ENCODE data around the gene NPW.

The NPW gene

DNA sequence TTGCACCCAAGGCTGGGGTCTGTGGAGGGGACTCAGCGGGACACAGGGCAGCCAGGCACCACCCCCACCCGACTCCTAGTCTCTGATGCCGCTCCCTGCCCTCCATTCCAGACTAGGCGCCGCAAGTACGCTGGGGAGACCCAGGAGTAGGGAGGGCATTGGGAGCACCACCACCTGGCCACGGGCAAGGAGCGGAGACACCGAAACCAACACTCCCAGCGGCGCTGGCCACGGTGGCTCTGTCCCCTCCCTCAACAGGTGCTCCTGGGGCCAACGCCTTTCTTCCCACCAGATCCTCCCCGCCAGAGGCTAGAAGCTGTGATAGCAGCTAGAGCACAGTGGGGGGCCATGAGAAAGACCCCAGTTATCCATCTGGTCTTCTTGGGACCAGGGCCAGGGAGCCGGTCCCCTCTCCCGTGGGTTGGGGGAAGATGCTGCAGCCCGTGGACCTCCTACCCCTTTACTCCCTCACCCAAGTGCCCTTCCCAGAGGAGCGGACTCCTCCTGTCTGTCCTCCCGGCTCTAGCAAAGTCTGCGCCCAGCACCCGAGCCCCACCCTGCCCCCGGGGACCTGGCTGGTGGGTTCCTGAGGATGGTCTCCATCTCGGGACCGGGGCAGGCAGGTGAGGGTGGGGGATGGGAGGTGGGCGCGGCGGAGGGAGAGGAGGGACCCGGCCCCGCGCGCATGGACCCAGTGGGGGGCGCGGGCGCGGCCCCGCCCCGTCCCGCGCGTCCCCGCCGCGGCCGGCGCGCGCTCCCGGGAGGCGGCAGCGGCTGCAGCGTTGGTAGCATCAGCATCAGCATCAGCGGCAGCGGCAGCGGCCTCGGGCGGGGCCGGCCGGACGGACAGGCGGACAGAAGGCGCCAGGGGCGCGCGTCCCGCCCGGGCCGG lies 30.1 kb upstream of the NPW start, which contains the start of gene SYNGR3:
TSS of gene SYNGR3 (plus strand) at position 762 of the 892 bp plus-strand sequence. CDS start 133 bp downstream, outside the sequence.
- no peaks in the 10 kb centered on the region for H3K9me3 ChIP-seq (ENCODE audit: control insufficient read depth, low read length)
- peaks cover 39% of the 10 kb centered on the region for H3K27me3 ChIP-seq (ENCODE audit: control insufficient read depth, insufficient read depth, low read length)
- H3K36me3 ChIP-seq (ENCODE audit: control insufficient read depth, insufficient read depth, low read length), result no peaks in the 10 kb centered on the region
- peak within 1 kb of the TSS; percentile 33 for H3K9ac ChIP-seq (ENCODE audit: low read length)
- peaks cover 42% of the 10 kb centered on the region for H3K4me1 ChIP-seq (ENCODE audit: control insufficient read depth, insufficient read depth, low read length)
- H3K4me3 ChIP-seq (ENCODE audit: low read length), result no peak within 1 kb of the TSS

- Histone ChIP-seq H3K4me1 (ENCODE audit: control insufficient read depth, insufficient read depth, low read length) (peaks cover 36% of the 10 kb centered on the region), H3K36me3 (ENCODE audit: control insufficient read depth, insufficient read depth, low read length) (no peaks in the 10 kb centered on the region), H3K9me3 (ENCODE audit: control insufficient read depth, low read length) (no peaks in the 10 kb centered on the region), H3K27me3 (ENCODE audit: control insufficient read depth, insufficient read depth, low read length) (peaks cover 39% of the 10 kb centered on the region), H3K4me3 (ENCODE audit: low read length) (no peak overlapping the region), H3K9ac (ENCODE audit: low read length) (no peak overlapping the region)
These were observed 29.6 kb upstream of the NPW start for GRCh38 chr16:1990101-1990350.

DNA sequence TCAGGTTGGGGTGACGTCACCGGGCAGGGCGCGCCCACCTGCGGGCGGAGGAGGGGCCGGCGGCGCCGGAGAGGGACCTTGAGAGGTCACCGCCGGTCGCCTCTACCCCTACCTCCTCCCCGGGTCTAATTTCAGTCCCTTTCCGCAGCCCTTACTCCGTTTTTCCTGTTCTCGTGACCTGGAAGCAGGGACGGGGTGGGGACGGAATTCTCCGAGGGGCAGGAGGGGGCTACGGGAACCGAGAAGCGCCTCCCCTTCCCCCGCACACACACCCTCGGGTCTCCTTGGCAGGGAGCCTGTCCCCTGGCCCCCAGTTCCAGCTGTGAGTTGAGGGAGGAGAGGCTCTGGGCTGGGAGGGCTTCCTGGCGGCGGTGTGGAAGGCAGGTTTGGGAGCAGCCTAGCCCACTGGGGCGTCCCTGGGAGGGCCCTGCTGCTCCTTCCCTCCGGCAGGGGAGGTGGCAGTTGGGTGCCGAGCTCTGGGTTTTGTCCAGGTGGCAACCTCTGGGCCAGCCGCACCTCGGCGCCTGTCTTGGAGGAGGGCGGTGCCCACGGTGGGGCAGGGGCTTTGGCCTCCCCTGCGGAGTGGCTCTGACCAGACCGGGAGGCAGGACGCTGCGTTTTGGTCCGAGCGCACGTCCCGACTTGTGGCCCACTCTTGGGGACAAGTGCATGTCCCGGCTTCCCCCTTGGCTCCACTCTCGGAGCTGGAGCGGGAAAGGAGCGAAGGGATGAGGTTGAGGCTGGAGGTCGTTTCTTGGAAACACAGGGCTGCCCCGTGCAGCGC lies 29.0 kb upstream of the NPW start:
- H3K9ac ChIP-seq (ENCODE audit: low read length), result peak overlapping the region; percentile 33
- peaks cover 39% of the 10 kb centered on the region for H3K27me3 ChIP-seq (ENCODE audit: control insufficient read depth, insufficient read depth, low read length)
- H3K4me1 ChIP-seq (ENCODE audit: control insufficient read depth, insufficient read depth, low read length), result peaks cover 31% of the 10 kb centered on the region
- no peaks in the 10 kb centered on the region for H3K9me3 ChIP-seq (ENCODE audit: control insufficient read depth, low read length)
- no peaks in the 10 kb centered on the region for H3K36me3 ChIP-seq (ENCODE audit: control insufficient read depth, insufficient read depth, low read length)
- H3K4me3 ChIP-seq (ENCODE audit: low read length), result no peak overlapping the region

DNA sequence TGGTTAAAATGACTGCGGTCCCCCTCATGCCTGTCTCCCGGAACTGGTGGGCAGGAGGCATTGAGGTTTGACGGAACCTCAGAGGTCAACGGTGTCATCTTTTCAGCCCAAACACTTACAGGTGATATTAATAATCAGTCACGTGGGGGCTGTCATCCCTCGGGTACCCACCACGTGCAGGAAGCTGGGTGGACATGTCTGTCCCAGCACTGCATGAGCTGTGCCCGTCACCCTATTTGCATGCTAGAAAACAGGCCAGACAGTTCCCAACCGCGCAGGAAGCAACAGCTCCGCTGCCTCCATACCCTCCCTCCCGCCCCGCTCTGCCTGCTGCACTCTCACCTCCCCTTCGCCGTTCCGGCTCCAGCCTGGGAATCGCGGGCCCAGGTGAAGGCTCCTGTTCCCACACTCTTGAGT lies 28.4 kb upstream of the NPW start:
- peaks cover 37% of the 10 kb centered on the region for H3K27me3 ChIP-seq (ENCODE audit: control insufficient read depth, insufficient read depth, low read length)

DNA sequence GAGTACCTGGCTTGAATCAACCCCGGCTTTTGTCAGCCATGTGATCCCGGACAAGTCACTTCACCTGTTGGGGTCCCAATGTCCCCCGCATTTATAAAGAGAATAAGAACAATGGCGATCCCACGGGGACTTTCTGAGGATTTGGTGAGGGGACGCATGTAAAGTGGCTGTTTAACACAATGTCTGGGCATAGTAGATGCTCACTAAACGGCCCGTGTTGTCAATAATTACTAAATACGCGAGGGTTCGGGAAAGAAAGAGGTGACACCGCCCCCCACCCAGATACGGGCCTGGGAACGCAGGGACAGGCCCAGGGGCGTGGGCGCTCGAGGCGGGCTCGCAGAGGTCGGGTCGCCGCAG lies 28.0 kb upstream of the NPW start:
- H3K4me1 ChIP-seq (ENCODE audit: control insufficient read depth, insufficient read depth, low read length), result peaks cover 25% of the 10 kb centered on the region
- no peak overlapping the region for H3K4me3 ChIP-seq (ENCODE audit: low read length)
- H3K36me3 ChIP-seq (ENCODE audit: control insufficient read depth, insufficient read depth, low read length), result no peaks in the 10 kb centered on the region
- H3K9me3 ChIP-seq (ENCODE audit: control insufficient read depth, low read length), result no peaks in the 10 kb centered on the region
- peaks cover 35% of the 10 kb centered on the region for H3K27me3 ChIP-seq (ENCODE audit: control insufficient read depth, insufficient read depth, low read length)
- H3K9ac ChIP-seq (ENCODE audit: low read length), result no peak overlapping the region

More for the DNA sequence above, 28.4 kb upstream of the NPW start:
- H3K4me3 ChIP-seq (ENCODE audit: low read length), result no peak overlapping the region
- no peaks in the 10 kb centered on the region for H3K36me3 ChIP-seq (ENCODE audit: control insufficient read depth, insufficient read depth, low read length)
- no peaks in the 10 kb centered on the region for H3K9me3 ChIP-seq (ENCODE audit: control insufficient read depth, low read length)
- no peak overlapping the region for H3K9ac ChIP-seq (ENCODE audit: low read length)
- H3K4me1 ChIP-seq (ENCODE audit: control insufficient read depth, insufficient read depth, low read length), result peaks cover 25% of the 10 kb centered on the region

DNA sequence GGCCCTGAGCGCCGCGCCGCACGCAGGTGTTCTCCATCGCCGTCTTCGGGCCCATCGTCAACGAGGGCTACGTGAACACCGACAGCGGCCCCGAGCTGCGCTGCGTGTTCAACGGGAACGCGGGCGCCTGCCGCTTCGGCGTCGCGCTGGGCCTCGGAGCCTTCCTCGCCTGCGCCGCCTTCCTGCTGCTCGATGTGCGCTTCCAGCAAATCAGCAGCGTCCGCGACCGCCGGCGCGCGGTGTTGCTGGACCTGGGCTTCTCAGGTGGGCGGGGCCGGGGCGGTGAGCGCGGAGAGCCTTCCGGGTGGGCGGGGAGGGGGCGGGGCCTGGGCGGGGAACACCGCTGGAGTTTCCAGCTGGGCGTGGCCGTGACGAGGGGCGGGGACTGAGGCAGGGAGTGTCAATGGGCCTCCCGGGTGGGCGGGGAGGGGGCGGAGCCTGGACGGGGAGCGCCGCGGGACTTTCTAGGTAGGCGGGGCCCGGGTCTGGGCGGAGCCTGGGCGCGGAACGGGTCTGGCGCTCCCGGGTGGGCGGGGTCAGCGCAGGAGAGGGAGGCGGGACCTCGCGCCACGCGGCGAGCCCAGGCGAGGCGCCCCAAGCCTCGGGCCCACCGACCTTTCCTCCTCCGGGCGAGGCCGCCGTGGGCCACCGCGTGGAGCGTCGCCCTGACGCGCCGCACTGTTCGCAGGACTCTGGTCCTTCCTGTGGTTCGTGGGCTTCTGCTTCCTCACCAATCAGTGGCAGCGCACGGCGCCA lies 27.5 kb upstream of the NPW start:
- Histone ChIP-seq H3K4me3 (ENCODE audit: low read length) (no peak overlapping the region), H3K4me1 (ENCODE audit: control insufficient read depth, insufficient read depth, low read length) (peaks cover 25% of the 10 kb centered on the region), H3K9ac (ENCODE audit: low read length) (no peak overlapping the region), H3K9me3 (ENCODE audit: control insufficient read depth, low read length) (no peaks in the 10 kb centered on the region), H3K36me3 (ENCODE audit: control insufficient read depth, insufficient read depth, low read length) (no peaks in the 10 kb centered on the region), H3K27me3 (ENCODE audit: control insufficient read depth, insufficient read depth, low read length) (peaks cover 35% of the 10 kb centered on the region)

GRCh38 chr16:1992704-1993317 lies 26.8 kb upstream of the NPW start:
- no peaks in the 10 kb centered on the region for H3K36me3 ChIP-seq (ENCODE audit: control insufficient read depth, insufficient read depth, low read length)
- H3K4me1 ChIP-seq (ENCODE audit: control insufficient read depth, insufficient read depth, low read length), result peaks cover 25% of the 10 kb centered on the region
- no peak overlapping the region for H3K9ac ChIP-seq (ENCODE audit: low read length)
- no peak overlapping the region for H3K4me3 ChIP-seq (ENCODE audit: low read length)
- H3K27me3 ChIP-seq (ENCODE audit: control insufficient read depth, insufficient read depth, low read length), result peaks cover 34% of the 10 kb centered on the region
- H3K9me3 ChIP-seq (ENCODE audit: control insufficient read depth, low read length), result no peaks in the 10 kb centered on the region

GRCh38 chr16:1993731-1994131 lies 25.9 kb upstream of the NPW start:
- Histone ChIP-seq H3K9ac (ENCODE audit: low read length) (no peak overlapping the region), H3K4me1 (ENCODE audit: control insufficient read depth, insufficient read depth, low read length) (peaks cover 25% of the 10 kb centered on the region), H3K27me3 (ENCODE audit: control insufficient read depth, insufficient read depth, low read length) (peaks cover 25% of the 10 kb centered on the region), H3K36me3 (ENCODE audit: control insufficient read depth, insufficient read depth, low read length) (no peaks in the 10 kb centered on the region), H3K9me3 (ENCODE audit: control insufficient read depth, low read length) (no peaks in the 10 kb centered on the region), H3K4me3 (ENCODE audit: low read length) (no peak overlapping the region)

- H3K36me3 ChIP-seq (ENCODE audit: control insufficient read depth, insufficient read depth, low read length), result no peaks in the 10 kb centered on the region
- no peaks in the 10 kb centered on the region for H3K9me3 ChIP-seq (ENCODE audit: control insufficient read depth, low read length)
- no peak overlapping the region for H3K4me3 ChIP-seq (ENCODE audit: low read length)
- H3K9ac ChIP-seq (ENCODE audit: low read length), result no peak overlapping the region
- no peaks in the 10 kb centered on the region for H3K27me3 ChIP-seq (ENCODE audit: control insufficient read depth, insufficient read depth, low read length)
- no peaks in the 10 kb centered on the region for H3K4me1 ChIP-seq (ENCODE audit: control insufficient read depth, insufficient read depth, low read length)
These were observed 21.9 kb upstream of the NPW start for GRCh38 chr16:1997494-1998359.

DNA sequence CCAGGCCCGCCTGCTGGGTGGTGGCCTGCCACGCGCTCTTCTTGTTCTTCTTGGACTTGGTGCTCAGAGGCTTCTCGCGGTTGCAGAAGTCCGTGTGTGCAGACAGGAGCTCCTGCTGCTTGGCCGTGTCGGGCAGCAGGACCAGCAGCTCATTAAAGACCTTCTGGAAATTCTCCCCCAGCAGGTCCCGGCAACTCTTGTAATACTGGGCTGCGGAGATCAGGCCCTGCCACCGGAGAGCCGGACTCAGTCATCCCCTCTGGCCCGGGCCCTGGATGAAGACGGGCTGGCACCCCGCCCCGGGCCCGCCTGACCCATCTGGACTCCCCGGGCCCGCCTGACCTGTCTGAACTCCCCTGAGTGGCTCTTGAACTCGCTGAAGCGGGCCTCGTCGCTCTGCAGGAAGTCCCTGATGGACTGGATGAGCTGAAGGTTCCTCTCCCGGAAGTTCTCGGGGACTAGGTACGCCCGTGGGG lies 21.2 kb upstream of the NPW start:
- Histone ChIP-seq H3K4me3 (ENCODE audit: low read length) (no peak overlapping the region), H3K27me3 (ENCODE audit: control insufficient read depth, insufficient read depth, low read length) (no peaks in the 10 kb centered on the region), H3K9me3 (ENCODE audit: control insufficient read depth, low read length) (no peaks in the 10 kb centered on the region), H3K4me1 (ENCODE audit: control insufficient read depth, insufficient read depth, low read length) (peaks cover under 1% of the 10 kb centered on the region), H3K36me3 (ENCODE audit: control insufficient read depth, insufficient read depth, low read length) (peaks cover 3% of the 10 kb centered on the region), H3K9ac (ENCODE audit: low read length) (no peak overlapping the region)
